HL-60/S4 treated with retinoic acid at 250 ng/mL for 4 days and 3 days (cell line): ENCODE measurements around the gene LTB4R.

ENCODE experiments used
- in situ Hi-C: fragments of 300-500 bp; cut with MboI; formaldehyde crosslinking; loops from 2 replicates; pipeline ENCODE4 v1.7.0; 2022; ENCODE audit warnings: low sequenced_read_pairs

LTB4R gene

GRCh38 chr14:24278424-24278823, 32.9 kb upstream of the LTB4R start:
- in situ Hi-C loops, result no loop called here

- in situ Hi-C loops, result no loop called here
Measured at GRCh38 chr14:24279301-24280186, 31.8 kb upstream of the LTB4R start.

GRCh38 chr14:24280797-24281460, 30.4 kb upstream of the LTB4R start:
- in situ Hi-C loops, result no loop called here

- in situ Hi-C loops, result no loop called here
Measured at GRCh38 chr14:24281636-24282035, 29.7 kb upstream of the LTB4R start.

GRCh38 chr14:24282736-24283135, 28.6 kb upstream of the LTB4R start:
- in situ Hi-C loops, result no loop called here

- in situ Hi-C loops, result no loop called here
Measured at GRCh38 chr14:24283796-24284460, 27.4 kb upstream of the LTB4R start.

- in situ Hi-C loops, result no loop called here
Measured at GRCh38 chr14:24284501-24285035, 26.7 kb upstream of the LTB4R start.

- in situ Hi-C loops, result no loop called here
Measured at GRCh38 chr14:24285351-24285750, 26.0 kb upstream of the LTB4R start.

- in situ Hi-C loops, result no loop called here
Measured at GRCh38 chr14:24286996-24287395, 24.3 kb upstream of the LTB4R start.

- in situ Hi-C loops, result no loop called here
Measured at GRCh38 chr14:24289649-24290280, 21.5 kb upstream of the LTB4R start.

- in situ Hi-C loops, result no loop called here
Measured at GRCh38 chr14:24290746-24291145, 20.6 kb upstream of the LTB4R start.

- in situ Hi-C loops, result no loop called here
Measured at GRCh38 chr14:24291446-24292117, 19.7 kb upstream of the LTB4R start.

GRCh38 chr14:24292118-24292807, 19.0 kb upstream of the LTB4R start:
- in situ Hi-C loops, result no loop called here

- in situ Hi-C loops, result no loop called here
Measured at GRCh38 chr14:24293525-24293924, 17.8 kb upstream of the LTB4R start.

GRCh38 chr14:24296341-24297157, 14.8 kb upstream of the LTB4R start:
- in situ Hi-C loops, result loop anchor here (5.0 kb wide), 1 partner anchor 54 kb away; the partner anchor contains the start of gene TINF2

GRCh38 chr14:24297190-24297964, 13.9 kb upstream of the LTB4R start:
- in situ Hi-C loops, result loop anchor here (5.0 kb wide), 1 partner anchor 55 kb away; the partner anchor contains the start of gene TINF2

GRCh38 chr14:24298892-24299254, 12.4 kb upstream of the LTB4R start:
- in situ Hi-C loops, result loop anchor here (5.0 kb wide), 1 partner anchor 57 kb away; the partner anchor contains the start of gene TINF2
